Measurements from ENCODE around the gene ZNF860. TPM values are rescaled to one million over a fixed set of nuclear protein-coding genes. Genes with fewer than 3 reads are reported as not detected.

The ZNF860 gene
- total and polyA plus RNA-seq, 2 donors (not counting 3 experiments of a cell fraction or from before 2014, with no cell fraction given), result 0.19 to 0.73 TPM

- ChIA-PET POLR2A (interaction anchor here (0.7 kb wide), 2 partner anchors 165 to 544 kb away, joined by 4 to 8 read pairs; no protein-coding TSS in a partner anchor), CTCF (interaction anchor here (1.9 kb wide), 1 partner anchor 13 kb away, joined by 5 read pairs; no protein-coding TSS in a partner anchor)
- intact Hi-C loops (cut with micrococcal nuclease), result no loop called here
- DNase-seq (ENCODE audit: low read depth, low spot score), result peak; percentile 40
- Histone ChIP-seq H3K4me2 (ENCODE audit: insufficient read depth, low read length) (no peak overlapping the region), H3K4me1 (ENCODE audit: control insufficient read depth, extremely low read depth, insufficient read depth, low read length) (peaks cover 6% of the 10 kb centered on the region), H3K79me2 (ENCODE audit: control insufficient read depth, insufficient read depth, low read length) (peaks cover 5% of the 10 kb centered on the region), H3K9me3 (replicated peaks; ENCODE audit: control insufficient read depth, insufficient read depth, low read length) (no peaks in the 10 kb centered on the region), H3K27me3 (ENCODE audit: control insufficient read depth in 2 of 2, insufficient read depth in 2 of 2, low read length in 2 of 2) (no peaks in the 10 kb centered on the region), H3K27ac (ENCODE audit: insufficient read depth, low read depth, low read length) (no peak overlapping the region), H3K9me1 (replicated peaks; ENCODE audit: control insufficient read depth, extremely low read depth, insufficient read depth, low read length) (no peaks in the 10 kb centered on the region), H4K20me1 (replicated peaks; ENCODE audit: control insufficient read depth, extremely low read depth, insufficient read depth, low read length) (no peaks in the 10 kb centered on the region), H2AFZ (ENCODE audit: low read depth, low read length) (no peak overlapping the region), H3K4me3 (replicated peaks in 1 of 3; ENCODE audit: insufficient read depth in 1 of 3, low read depth in 1 of 3, low read length in 3 of 3) (no peak overlapping the region), H3K9ac (replicated peaks; ENCODE audit: extremely low read depth, insufficient read depth, low read length) (no peak overlapping the region), H3K36me3 (ENCODE audit: control insufficient read depth in 2 of 2, extremely low read depth in 1 of 2, insufficient read depth in 2 of 2, low read length in 2 of 2) (no peaks in the 10 kb centered on the region)
- FAIRE-seq, result peak; percentile 66
- BruUV-seq (replicated peaks), result no TSS peak
- TF ChIP-seq GATA2 (IDR thresholded peaks at IDR 0.05; ENCODE audit: insufficient read depth, insufficient read length, low read depth, low read length) (no peak), FOS (IDR thresholded peaks at IDR 0.05; ENCODE audit: borderline replicate concordance, insufficient read depth, low read length) (no peak), POLR2AphosphoS5 (IDR thresholded peaks at IDR 0.05; ENCODE audit: insufficient read depth, low read depth, low read length) (no peak)
- dilution Hi-C loops (cut with MboI; ENCODE audit: extremely low pct_ligation_motif_present, low sequenced_read_pairs), result no loop called here
These were observed 47.5 kb upstream of the ZNF860 start for GRCh38 chr3:31934018-31934417.

DNA sequence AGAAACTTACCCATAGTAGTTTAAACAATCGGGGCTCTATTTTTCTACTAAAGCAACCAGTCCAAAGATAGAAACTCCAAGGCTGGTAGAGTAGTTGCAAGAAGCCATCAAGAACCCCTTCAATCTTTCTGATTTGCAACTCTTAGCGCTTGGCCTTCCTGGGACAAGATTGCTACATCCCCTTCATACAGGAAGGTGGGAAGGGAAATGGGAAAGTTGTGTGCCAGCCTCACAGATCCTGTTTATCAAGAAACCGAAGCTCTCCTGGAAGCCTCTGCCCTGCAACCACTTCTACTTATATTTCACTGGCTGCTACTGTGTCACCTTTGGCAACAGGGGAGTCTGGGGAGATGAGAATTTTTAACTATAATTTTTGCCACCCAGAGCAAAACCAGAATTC is 46.7 kb upstream of the ZNF860 start:
- Histone ChIP-seq H3K9me3 (replicated peaks; ENCODE audit: control insufficient read depth, insufficient read depth, low read length) (no peaks in the 10 kb centered on the region), H3K4me1 (ENCODE audit: control insufficient read depth, extremely low read depth, insufficient read depth, low read length) (peaks cover 6% of the 10 kb centered on the region), H3K36me3 (ENCODE audit: control insufficient read depth in 2 of 2, extremely low read depth in 1 of 2, insufficient read depth in 2 of 2, low read length in 2 of 2) (no peaks in the 10 kb centered on the region), H2AFZ (ENCODE audit: low read depth, low read length) (no peak overlapping the region), H3K27me3 (ENCODE audit: control insufficient read depth in 2 of 2, insufficient read depth in 2 of 2, low read length in 2 of 2) (no peaks in the 10 kb centered on the region), H3K9ac (replicated peaks; ENCODE audit: extremely low read depth, insufficient read depth, low read length) (no peak overlapping the region), H4K20me1 (replicated peaks; ENCODE audit: control insufficient read depth, extremely low read depth, insufficient read depth, low read length) (no peaks in the 10 kb centered on the region), H3K9me1 (replicated peaks; ENCODE audit: control insufficient read depth, extremely low read depth, insufficient read depth, low read length) (no peaks in the 10 kb centered on the region), H3K79me2 (ENCODE audit: control insufficient read depth, insufficient read depth, low read length) (peaks cover 5% of the 10 kb centered on the region), H3K27ac (ENCODE audit: insufficient read depth, low read depth, low read length) (no peak overlapping the region), H3K4me3 (replicated peaks in 1 of 3; ENCODE audit: insufficient read depth in 1 of 3, low read depth in 1 of 3, low read length in 3 of 3) (no peak overlapping the region), H3K4me2 (ENCODE audit: insufficient read depth, low read length) (peak overlapping the region; percentile 4)
- TF ChIP-seq CTCF (IDR thresholded peaks at IDR 0.05; ENCODE audit: extremely low read depth in 1 of 2, insufficient read depth in 1 of 2, low read depth in 1 of 2, low read length in 2 of 2) (no peak), GATA2 (IDR thresholded peaks at IDR 0.05; ENCODE audit: insufficient read depth, insufficient read length, low read depth, low read length) (no peak), FOS (IDR thresholded peaks at IDR 0.05; ENCODE audit: borderline replicate concordance, insufficient read depth, low read length) (no peak), EZH2 (IDR thresholded peaks at IDR 0.05; ENCODE audit: borderline replicate concordance, low read depth, low read length, severe bottlenecking) (no peak), POLR2AphosphoS5 (IDR thresholded peaks at IDR 0.05; ENCODE audit: insufficient read depth, low read depth, low read length) (no peak), JUN (IDR thresholded peaks at IDR 0.05; ENCODE audit: borderline replicate concordance, insufficient read depth, insufficient read length, low read depth) (no peak), MAX (IDR thresholded peaks at IDR 0.05; ENCODE audit: insufficient read depth, insufficient read length) (no peak), POLR2A (IDR thresholded peaks at IDR 0.05; ENCODE audit: low read depth, low read length) (no peak), MYC (IDR thresholded peaks at IDR 0.05; ENCODE audit: low read depth, low read length) (no peak)
- ChIA-PET CTCF (interaction anchor here (1.9 kb wide), 1 partner anchor 12 kb away, joined by 5 read pairs; no protein-coding TSS in a partner anchor), POLR2A (interaction anchor here (0.7 kb wide), 1 partner anchor 545 kb away, joined by 4 read pairs; no protein-coding TSS in a partner anchor)
- BruUV-seq (replicated peaks), result no TSS peak
- dilution Hi-C loops (cut with MboI; ENCODE audit: extremely low pct_ligation_motif_present, low sequenced_read_pairs), result no loop called here
- DNase-seq (ENCODE audit: low read depth, low spot score), result peak; percentile 75
- intact Hi-C loops (cut with micrococcal nuclease), result no loop called here
- FAIRE-seq, result peak; percentile 15

Measured in endothelial cell of umbilical vein (primary cell).